ENCODE results near the gene CRIM1.

The CRIM1 gene

DNA sequence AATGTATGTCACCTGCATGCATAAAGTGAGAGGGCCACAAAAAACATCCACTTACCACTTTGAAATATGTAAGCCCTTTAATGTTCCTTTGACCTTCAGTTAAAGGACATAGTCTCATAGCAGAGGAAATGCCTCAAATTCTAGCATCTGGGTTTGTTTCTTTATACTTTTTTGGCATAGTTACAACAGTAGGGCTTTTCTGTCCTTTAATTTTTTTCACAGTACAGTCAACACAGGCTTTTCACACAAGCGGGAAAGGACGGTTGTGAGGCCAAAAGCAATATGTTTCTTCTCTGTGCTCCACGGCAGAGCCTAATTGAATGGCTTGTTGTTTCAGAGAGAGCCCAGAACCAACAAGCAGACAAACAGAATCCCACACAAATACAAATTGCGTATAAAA, 57.6 kb downstream of the CRIM1 start:
- TF ChIP-seq SIN3A (IDR thresholded peaks at IDR 0.05; ENCODE audit: borderline replicate concordance, insufficient read depth, low read length): no peak
- TF ChIP-seq POLR2AphosphoS5 (IDR thresholded peaks at IDR 0.05; ENCODE audit: low read depth, low read length): no peak
- no peak for TF ChIP-seq FOXP2 (optimal IDR thresholded peaks at IDR 0.05; ENCODE audit: borderline replicate concordance, extremely low read depth, extremely low read length, insufficient read depth)
- TF ChIP-seq, protein P1, sequence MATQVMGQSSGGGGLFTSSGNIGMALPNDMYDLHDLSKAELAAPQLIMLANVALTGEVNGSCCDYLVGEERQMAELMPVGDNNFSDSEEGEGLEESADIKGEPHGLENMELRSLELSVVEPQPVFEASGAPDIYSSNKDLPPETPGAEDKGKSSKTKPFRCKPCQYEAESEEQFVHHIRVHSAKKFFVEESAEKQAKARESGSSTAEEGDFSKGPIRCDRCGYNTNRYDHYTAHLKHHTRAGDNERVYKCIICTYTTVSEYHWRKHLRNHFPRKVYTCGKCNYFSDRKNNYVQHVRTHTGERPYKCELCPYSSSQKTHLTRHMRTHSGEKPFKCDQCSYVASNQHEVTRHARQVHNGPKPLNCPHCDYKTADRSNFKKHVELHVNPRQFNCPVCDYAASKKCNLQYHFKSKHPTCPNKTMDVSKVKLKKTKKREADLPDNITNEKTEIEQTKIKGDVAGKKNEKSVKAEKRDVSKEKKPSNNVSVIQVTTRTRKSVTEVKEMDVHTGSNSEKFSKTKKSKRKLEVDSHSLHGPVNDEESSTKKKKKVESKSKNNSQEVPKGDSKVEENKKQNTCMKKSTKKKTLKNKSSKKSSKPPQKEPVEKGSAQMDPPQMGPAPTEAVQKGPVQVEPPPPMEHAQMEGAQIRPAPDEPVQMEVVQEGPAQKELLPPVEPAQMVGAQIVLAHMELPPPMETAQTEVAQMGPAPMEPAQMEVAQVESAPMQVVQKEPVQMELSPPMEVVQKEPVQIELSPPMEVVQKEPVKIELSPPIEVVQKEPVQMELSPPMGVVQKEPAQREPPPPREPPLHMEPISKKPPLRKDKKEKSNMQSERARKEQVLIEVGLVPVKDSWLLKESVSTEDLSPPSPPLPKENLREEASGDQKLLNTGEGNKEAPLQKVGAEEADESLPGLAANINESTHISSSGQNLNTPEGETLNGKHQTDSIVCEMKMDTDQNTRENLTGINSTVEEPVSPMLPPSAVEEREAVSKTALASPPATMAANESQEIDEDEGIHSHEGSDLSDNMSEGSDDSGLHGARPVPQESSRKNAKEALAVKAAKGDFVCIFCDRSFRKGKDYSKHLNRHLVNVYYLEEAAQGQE (IDR thresholded peaks at IDR 0.05; ENCODE audit: insufficient read depth in 1 of 2, low read depth in 2 of 2, low read length in 2 of 2): no peak
- no peak for TF ChIP-seq TAF1 (IDR thresholded peaks at IDR 0.05; ENCODE audit: borderline replicate concordance, insufficient read depth, low read length)

DNA sequence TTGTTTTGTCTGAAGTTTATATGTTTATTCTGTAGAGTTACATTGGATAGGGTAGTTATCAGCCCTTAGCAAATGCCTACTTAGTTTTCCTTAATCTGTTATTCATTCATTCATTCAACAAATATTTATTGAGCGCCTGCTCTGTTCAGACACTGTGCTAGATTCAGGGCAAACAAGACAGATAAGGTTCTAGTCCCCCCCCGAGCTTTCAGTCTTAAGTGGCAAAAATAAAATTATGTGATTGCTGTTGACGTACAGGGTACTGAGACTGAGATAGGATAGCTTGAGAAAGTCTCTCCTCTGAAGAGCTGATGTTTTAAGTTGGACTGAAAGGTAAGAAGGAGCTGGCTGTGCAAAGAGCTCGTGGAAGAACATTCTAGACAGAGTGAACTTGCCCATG, 58.7 kb downstream of the CRIM1 start:
- no peak for TF ChIP-seq SIN3A (IDR thresholded peaks at IDR 0.05; ENCODE audit: borderline replicate concordance, insufficient read depth, low read length)
- TF ChIP-seq POLR2AphosphoS5 (IDR thresholded peaks at IDR 0.05; ENCODE audit: low read depth, low read length): no peak
- TF ChIP-seq TAF1 (IDR thresholded peaks at IDR 0.05; ENCODE audit: borderline replicate concordance, insufficient read depth, low read length): no peak
- no peak for TF ChIP-seq FOXP2 (optimal IDR thresholded peaks at IDR 0.05; ENCODE audit: borderline replicate concordance, extremely low read depth, extremely low read length, insufficient read depth)
- TF ChIP-seq, protein P1 (IDR thresholded peaks at IDR 0.05; ENCODE audit: insufficient read depth in 1 of 2, low read depth in 2 of 2, low read length in 2 of 2): no peak

DNA sequence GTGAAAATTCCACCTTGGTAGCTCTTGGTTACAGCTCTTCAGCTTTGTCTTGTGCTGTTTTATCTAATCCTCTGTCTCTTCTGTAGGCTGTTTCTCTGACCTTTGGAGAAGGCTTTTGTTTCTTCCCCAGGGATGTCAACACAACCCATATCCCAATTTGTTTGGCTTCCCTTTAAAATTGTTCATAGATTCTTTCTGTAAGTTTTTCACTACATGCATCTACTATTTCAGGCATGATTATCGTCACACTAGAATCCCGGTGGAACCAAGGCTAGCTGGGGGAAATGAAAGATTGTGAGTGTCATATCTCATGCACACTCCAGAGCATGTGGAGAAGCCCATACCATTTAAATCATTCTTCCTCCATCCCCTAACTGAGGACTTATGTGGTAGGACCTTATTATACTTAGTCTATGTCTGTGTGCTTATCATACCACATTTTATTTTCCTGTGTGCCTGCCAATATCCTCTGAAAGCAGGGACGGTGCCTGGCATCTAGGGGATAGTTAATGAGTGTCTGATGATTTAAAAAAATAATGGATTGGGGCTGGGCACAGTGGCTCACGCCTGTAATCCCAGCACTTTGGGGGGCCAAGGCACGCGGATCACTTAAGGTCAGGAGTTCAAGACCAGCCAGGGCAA, 59.9 kb downstream of the CRIM1 start:
- TF ChIP-seq FOXP2 (optimal IDR thresholded peaks at IDR 0.05; ENCODE audit: borderline replicate concordance, extremely low read depth, extremely low read length, insufficient read depth) (no peak), POLR2AphosphoS5 (IDR thresholded peaks at IDR 0.05; ENCODE audit: low read depth, low read length) (no peak), TAF1 (IDR thresholded peaks at IDR 0.05; ENCODE audit: borderline replicate concordance, insufficient read depth, low read length) (no peak), SIN3A (IDR thresholded peaks at IDR 0.05; ENCODE audit: borderline replicate concordance, insufficient read depth, low read length) (no peak)
- TF ChIP-seq, protein P1 (IDR thresholded peaks at IDR 0.05; ENCODE audit: insufficient read depth in 1 of 2, low read depth in 2 of 2, low read length in 2 of 2): no peak

- no peak for TF ChIP-seq TAF1 (IDR thresholded peaks at IDR 0.05; ENCODE audit: borderline replicate concordance, insufficient read depth, low read length)
- TF ChIP-seq FOXP2 (optimal IDR thresholded peaks at IDR 0.05; ENCODE audit: borderline replicate concordance, extremely low read depth, extremely low read length, insufficient read depth): no peak
- TF ChIP-seq POLR2AphosphoS5 (IDR thresholded peaks at IDR 0.05; ENCODE audit: low read depth, low read length): no peak
- TF ChIP-seq, protein P1 (IDR thresholded peaks at IDR 0.05; ENCODE audit: insufficient read depth in 1 of 2, low read depth in 2 of 2, low read length in 2 of 2): no peak
- TF ChIP-seq SIN3A (IDR thresholded peaks at IDR 0.05; ENCODE audit: borderline replicate concordance, insufficient read depth, low read length): no peak
Observed at GRCh38 chr2:36416370-36417165, 61.0 kb downstream of the CRIM1 start.
